Astrocyte (in vitro differentiated cells and primary cell): ENCODE measurements around the gene CHCHD3.

Source experiments
- EZH2 ChIP-seq: IDR thresholded peaks from 2 replicates; pipeline ENCODE4 v1.6.1; 2012; ENCODE audit warnings: mild to moderate bottlenecking, low read length, inconsistent platforms; ENCODE audit not compliant: insufficient read depth
- TF ChIP-seq, protein P1 (sequence below): IDR thresholded peaks from 2 replicates; pipeline ENCODE4 v1.5.1; 2011; ENCODE audit warnings: low read depth, mild to moderate bottlenecking, inconsistent platforms, low read length, moderate library complexity; ENCODE audit not compliant: insufficient read depth

DNA sequence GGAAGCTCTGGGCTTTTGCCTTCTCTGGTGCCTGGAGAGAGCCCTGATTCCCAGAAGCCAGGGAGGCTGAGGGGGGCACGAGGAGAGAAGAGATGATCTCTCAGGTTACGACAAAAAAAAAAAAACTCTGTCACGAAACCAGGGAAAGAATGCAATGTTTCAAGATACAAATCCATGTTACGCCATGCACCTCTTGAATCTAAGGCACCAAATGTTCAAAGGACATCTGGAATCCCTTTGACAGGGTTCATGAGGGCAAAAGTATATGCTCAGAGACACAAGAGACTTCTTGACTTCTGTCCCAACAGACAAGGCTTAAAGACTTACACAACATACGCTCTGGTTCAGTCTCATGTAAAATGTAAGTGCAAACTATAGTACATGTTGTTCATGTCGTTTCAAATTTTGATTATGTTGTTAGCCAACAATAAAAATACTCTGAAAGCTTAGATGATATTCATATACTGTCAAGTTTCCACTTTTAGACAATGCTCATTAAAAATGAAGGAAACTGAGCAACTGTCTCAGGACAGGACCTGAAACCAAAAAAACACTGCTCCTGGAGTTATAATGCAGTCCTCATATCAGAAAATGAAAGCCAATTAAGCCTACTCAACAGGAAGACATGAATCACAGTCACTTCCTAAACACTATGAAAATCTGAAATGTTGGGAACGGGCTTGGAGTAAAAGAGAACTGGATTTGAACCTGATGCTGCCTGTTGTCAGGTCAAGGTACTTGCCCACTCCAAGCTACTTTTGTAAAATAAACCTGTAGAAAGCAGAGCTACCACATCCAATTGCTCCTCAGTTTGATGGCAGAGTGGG is 72.3 kb downstream of the CHCHD3 start:
- TF ChIP-seq, protein P1, sequence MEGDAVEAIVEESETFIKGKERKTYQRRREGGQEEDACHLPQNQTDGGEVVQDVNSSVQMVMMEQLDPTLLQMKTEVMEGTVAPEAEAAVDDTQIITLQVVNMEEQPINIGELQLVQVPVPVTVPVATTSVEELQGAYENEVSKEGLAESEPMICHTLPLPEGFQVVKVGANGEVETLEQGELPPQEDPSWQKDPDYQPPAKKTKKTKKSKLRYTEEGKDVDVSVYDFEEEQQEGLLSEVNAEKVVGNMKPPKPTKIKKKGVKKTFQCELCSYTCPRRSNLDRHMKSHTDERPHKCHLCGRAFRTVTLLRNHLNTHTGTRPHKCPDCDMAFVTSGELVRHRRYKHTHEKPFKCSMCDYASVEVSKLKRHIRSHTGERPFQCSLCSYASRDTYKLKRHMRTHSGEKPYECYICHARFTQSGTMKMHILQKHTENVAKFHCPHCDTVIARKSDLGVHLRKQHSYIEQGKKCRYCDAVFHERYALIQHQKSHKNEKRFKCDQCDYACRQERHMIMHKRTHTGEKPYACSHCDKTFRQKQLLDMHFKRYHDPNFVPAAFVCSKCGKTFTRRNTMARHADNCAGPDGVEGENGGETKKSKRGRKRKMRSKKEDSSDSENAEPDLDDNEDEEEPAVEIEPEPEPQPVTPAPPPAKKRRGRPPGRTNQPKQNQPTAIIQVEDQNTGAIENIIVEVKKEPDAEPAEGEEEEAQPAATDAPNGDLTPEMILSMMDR: no peak
- no peak for TF ChIP-seq EZH2
